ENCODE measurements around the gene ZNF830.

- peak in 3 of 11 experiments; percentile 14 to 23 (median 15) for TF ChIP-seq CTCF (IDR thresholded peaks at IDR 0.05 in 8 of 11, conservative IDR thresholded peaks at IDR 0.05 in 3 of 11)
- TF ChIP-seq POLR2A (IDR thresholded peaks at IDR 0.05): peak; percentile 8 to 54 (median 51)
- TF ChIP-seq POLR2AphosphoS5 (IDR thresholded peaks at IDR 0.05): peak; percentile 93 to 99 (median 98)
Observed at GRCh38 chr17:34961093-34961911, at the start of gene ZNF830, which contains the start of gene CCT6B.

Data from spleen (tissue), 7 donors.